Retinal pigment epithelial cell (primary cell): ENCODE results near the gene MYDGF.

Experiments
- DNase-seq: peaks from one replicate; pipeline ENCODE4 v3.0.0-alpha.2; 2010; ENCODE audit warnings: low read depth
- H3K4me3 ChIP-seq: 2 replicates; pipeline ENCODE4 v1.5.1; 2011; ENCODE audit warnings: mild to moderate bottlenecking, low read length, control low read depth, moderate library complexity
- CTCF ChIP-seq: conservative IDR thresholded peaks from 2 replicates; pipeline ENCODE4 v1.5.1; 2011; ENCODE audit warnings: low read depth, low read length, control low read depth, inconsistent platforms

The MYDGF gene

GRCh38 chr19:4692251-4693077, 22.3 kb upstream of the MYDGF start:
- no peak overlapping the region for H3K4me3 ChIP-seq
- no peak for TF ChIP-seq CTCF
- DNase-seq, result no peak

DNA sequence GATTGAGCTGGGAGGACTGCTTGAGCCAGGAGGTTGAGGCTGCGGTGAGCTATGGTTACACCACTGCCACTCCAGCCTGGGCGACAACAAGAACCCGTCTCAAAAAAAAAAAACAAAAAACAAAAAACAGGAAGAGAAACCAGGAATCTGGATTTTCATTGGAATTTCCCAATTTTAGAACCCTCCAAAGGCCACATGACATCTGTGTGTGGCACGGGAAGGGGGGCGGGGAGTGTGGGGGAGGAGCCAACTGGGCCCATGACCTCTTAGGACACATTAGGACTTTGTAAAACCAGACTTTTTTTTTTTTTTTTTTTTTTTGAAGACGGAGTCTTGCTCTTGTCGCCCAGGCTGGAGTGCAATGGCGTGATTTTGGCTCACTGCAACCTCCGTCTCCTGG, 21.2 kb upstream of the MYDGF start:
- TF ChIP-seq CTCF, result no peak
- H3K4me3 ChIP-seq, result no peak overlapping the region
- DNase-seq, result no peak

- TF ChIP-seq CTCF, result no peak
- DNase-seq, result no peak
- H3K4me3 ChIP-seq, result no peak overlapping the region
Measured at GRCh38 chr19:4690361-4690760, 20.2 kb upstream of the MYDGF start.

DNA sequence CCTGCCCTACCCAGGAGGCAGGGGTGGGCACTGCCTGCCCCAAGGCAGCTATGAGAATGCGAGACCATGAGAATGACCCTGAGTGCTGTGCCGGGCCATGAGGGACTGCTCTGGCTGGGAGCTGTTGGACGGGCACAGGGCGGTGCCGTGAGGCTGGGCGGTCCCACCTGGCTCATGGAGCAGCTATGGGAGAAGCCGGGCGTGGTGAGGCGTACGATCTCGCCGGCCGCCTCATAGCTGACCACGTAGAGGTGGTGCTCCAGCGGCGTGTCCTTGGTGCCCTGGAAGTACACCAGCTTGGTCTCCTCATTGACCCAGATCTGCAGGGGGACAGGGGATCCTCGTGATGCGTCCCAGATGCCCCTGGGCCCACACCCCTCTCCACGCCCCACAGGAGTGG, 19.3 kb upstream of the MYDGF start:
- TF ChIP-seq CTCF, result no peak
- no peak for DNase-seq
- H3K4me3 ChIP-seq, result no peak overlapping the region

DNA sequence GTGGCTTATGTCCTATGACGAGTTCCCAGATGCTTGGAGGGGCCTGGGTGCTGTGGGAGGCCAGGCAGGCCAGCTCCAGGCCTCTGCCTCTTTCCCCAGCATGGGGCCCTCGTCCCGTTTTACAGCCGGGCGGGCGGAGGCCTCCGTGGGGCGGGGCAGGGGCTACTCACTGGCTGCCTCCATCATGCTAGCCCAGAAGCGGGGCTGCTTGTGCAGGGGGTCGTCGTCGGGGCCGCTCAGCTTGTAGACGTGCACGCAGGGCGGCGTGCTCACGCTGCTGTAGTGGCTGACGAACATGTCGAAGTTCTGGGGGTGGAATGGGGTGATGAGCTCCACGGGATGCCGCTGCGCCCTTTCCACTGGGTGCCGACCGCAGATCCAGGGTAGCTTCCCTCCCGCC, 18.4 kb upstream of the MYDGF start:
- no peak for TF ChIP-seq CTCF
- H3K4me3 ChIP-seq, result no peak overlapping the region
- DNase-seq, result no peak

DNA sequence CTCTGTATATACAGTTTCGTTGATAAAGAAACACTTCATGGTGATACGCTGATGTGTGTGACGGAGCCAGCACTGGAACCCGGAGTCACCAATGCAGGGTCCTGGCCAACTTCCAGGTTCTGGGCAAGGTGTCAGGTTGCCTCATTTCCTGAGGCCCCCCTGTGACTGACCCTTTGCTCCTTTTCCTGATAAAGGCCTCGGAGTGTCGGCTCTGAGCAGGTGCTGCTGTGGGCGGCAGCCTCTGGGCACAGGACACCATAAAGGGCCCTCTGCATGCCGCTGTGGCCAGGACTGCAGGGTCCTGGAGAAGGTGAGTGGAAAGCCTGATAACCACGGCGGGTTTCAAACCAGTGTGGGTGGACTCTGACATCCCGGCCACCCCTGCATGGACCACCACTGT, 17.3 kb upstream of the MYDGF start:
- TF ChIP-seq CTCF, result no peak
- no peak for DNase-seq
- no peak overlapping the region for H3K4me3 ChIP-seq

DNA sequence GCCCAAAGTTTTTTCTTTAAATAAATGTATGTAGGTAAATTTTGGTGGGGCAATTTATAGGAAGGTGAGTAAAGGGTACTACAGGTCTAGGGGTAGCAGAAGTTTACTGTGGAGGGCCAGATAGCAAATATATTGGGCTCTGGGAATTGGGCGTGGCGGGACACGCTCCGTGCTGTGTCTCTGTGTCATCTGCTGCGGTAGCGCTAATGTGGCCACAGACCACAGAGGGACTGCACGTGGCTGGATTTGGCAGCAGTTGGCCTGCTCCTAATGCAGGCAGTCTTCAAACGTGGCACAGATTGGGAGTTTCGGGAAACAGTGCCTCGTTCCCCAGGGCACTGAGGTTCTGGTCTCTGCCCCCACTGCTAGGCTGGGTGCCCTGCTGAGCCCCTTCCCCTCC, 16.6 kb upstream of the MYDGF start:
- no peak for DNase-seq
- TF ChIP-seq CTCF, result no peak
- no peak overlapping the region for H3K4me3 ChIP-seq
